Activated naive CD8-positive, alpha-beta T cell treated with anti-CD3 and anti-CD28 coated beads, Interleukin-2, amount 50 U/mL, for 24 hours (primary cell): ENCODE measurements around the gene C2orf81.
"Not testable (repeated sequence)": the region's sequence is repeated elsewhere in the genome, so short reads cannot be mapped to it uniquely, and the experiment has no call there.

Experiments
- ATAC-seq: fragments of 150-1000 bp; cut with Tn5 transposase; one replicate; pipeline ENCODE4 v1.10.0; 2021
- DNase-seq: peaks from one replicate; pipeline ENCODE4 v3.0.0; 2021
- H3K27ac Mint-ChIP-seq: one replicate; pipeline ENCODE4 v1.8.0; 2021; ENCODE audit warnings: mild to moderate bottlenecking, mixed read lengths
- H3K27me3 Mint-ChIP-seq: one replicate; pipeline ENCODE4 v1.8.0; 2021; ENCODE audit warnings: mixed read lengths
- H3K36me3 Mint-ChIP-seq: one replicate; pipeline ENCODE4 v1.8.0; 2021; ENCODE audit warnings: low read depth, mixed read lengths
- H3K4me1 Mint-ChIP-seq: one replicate; pipeline ENCODE4 v1.8.0; 2021; ENCODE audit warnings: mixed read lengths
- H3K4me3 Mint-ChIP-seq: one replicate; pipeline ENCODE4 v1.8.0; 2021; ENCODE audit warnings: mild to moderate bottlenecking, moderate library complexity, mixed read lengths
- H3K9me3 Mint-ChIP-seq: one replicate; pipeline ENCODE4 v1.8.0; 2021; ENCODE audit warnings: mixed read lengths

Gene C2orf81

DNA sequence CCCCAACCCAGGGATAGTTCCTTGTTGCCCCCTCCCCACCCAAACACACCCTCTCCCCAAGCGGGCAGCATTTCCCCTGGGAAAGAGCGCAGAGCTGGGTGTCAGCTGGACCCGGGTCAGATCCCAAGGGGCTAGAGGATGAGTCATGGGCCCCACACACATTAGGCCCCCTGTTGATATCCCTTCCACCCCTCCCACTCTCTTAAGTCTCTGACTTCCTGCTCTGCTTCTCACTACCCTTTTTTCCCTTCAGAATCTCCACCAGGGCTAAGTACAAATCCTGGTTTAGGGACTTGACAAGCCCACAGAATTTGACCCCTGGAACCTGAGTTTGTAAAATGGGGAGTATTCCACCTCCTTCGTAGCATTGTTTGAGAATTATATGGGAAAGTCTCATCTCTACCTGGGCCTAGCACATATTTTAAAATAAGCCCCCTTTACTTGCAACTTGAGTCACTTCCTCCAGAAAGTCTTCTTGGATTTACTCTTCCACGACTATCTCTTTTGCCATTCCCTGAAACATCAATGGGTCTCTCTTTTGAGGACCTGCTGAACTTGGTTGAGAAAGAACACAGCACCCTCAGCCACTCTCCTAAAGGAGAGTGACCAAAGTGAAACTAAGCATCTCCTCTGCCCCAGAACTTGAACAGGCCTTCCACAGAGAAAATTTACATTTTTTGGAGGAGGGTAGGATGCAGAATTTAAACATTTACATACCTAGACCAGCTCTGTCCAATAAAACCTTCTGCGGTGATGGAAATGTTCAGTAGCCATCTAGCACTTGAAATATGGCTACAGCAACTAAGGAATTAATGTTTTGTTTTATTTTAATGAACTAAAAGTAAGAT, 15.7 kb upstream of the C2orf81 start:
- no peak for ATAC-seq
- no peaks in the 10 kb centered on the region for H3K9me3 Mint-ChIP-seq
- no peak overlapping the region for H3K4me3 Mint-ChIP-seq
- H3K27ac Mint-ChIP-seq: no peak overlapping the region
- peaks cover 21% of the 10 kb centered on the region for H3K27me3 Mint-ChIP-seq
- peaks cover 10% of the 10 kb centered on the region for H3K4me1 Mint-ChIP-seq
- no peaks in the 10 kb centered on the region for H3K36me3 Mint-ChIP-seq
- DNase-seq: no peak

GRCh38 chr2:74436111-74436805, 14.8 kb upstream of the C2orf81 start:
- DNase-seq: no peak
- Mint-ChIP-seq H3K4me3 (no peak overlapping the region), H3K36me3 (no peaks in the 10 kb centered on the region), H3K9me3 (no peaks in the 10 kb centered on the region), H3K27me3 (peaks cover 19% of the 10 kb centered on the region), H3K27ac (no peak overlapping the region), H3K4me1 (peaks cover 10% of the 10 kb centered on the region)
- no peak for ATAC-seq

- Mint-ChIP-seq H3K27ac (no peak overlapping the region), H3K4me1 (no peaks in the 10 kb centered on the region), H3K4me3 (no peak overlapping the region), H3K27me3 (no peaks in the 10 kb centered on the region), H3K36me3 (peaks cover 3% of the 10 kb centered on the region), H3K9me3 (no peaks in the 10 kb centered on the region)
- ATAC-seq (no peak), DNase-seq (no peak)
These were observed 9.1 kb upstream of the C2orf81 start for GRCh38 chr2:74430502-74430901.

DNA sequence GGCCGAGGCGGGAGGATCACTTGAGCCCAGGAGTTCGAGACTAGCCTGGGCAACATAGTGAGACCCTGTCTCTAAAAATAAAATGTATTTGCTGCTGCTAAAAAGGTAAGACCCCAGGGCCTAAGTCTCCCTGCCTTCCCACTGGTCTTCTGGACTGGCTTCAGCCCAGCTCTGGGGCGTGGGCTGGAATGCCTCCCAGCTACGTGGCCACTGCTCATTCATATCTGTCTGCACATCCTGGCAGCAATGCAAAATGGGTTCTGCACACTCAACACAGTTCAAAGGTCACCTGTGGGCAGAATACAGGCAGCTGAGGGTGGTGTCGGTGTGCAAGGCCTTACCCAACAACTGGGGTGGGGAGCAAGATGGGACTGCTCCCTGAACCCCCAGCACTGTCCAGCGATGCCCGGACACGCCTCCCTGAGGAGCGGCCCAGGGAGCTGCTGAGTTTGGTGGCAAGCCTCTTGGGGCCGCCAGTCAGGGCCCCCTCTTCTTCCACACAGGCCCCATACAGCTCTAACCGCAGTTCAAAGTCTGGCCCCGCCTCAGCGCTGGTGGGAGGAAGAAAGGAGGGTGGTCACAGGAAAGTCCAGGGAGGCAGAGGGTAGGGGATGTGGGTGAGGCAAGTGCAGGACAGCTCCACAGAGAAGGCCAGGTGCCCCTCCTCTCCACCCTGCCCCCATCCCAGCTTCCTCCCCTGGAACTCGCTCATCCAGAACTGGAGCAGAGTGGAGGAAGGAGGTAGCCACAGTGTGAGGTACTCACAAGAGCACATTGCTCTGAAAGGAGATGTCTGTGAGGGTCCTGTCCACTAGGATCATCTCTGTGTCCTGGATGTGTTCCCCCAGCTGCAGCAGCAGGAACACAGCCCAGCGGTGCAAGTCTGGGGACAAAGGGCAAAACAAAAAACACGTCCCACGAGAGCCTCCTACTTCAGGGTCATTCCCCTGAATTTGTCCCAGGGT, 8.3 kb upstream of the C2orf81 start:
- Mint-ChIP-seq H3K9me3 (no peaks in the 10 kb centered on the region), H3K27ac (no peak overlapping the region), H3K27me3 (no peaks in the 10 kb centered on the region), H3K4me3 (no peak overlapping the region), H3K4me1 (no peaks in the 10 kb centered on the region), H3K36me3 (peaks cover 7% of the 10 kb centered on the region)
- ATAC-seq (no peak), DNase-seq (no peak)

DNA sequence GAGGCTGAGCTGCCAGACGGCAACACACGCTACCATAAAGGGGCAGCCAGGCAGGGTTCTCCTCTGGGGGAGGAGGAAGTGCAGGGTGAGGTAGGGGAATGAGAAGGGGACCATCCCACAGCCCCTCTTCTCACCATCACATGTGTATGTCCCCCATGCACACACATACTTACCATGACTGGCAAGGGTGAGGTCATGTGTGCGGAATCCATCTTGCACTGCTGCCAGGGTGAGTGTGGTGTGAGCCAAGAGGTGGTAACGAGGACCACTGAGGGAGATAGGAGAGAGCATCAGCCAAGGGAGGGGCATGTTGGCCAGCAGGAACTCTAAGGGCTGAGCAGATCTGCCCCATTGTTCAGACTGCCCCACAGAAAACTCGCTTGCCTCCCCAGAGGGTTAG, 7.3 kb upstream of the C2orf81 start:
- Mint-ChIP-seq H3K27ac (no peak overlapping the region), H3K27me3 (no peaks in the 10 kb centered on the region), H3K4me3 (no peak overlapping the region), H3K4me1 (no peaks in the 10 kb centered on the region), H3K36me3 (peaks cover 9% of the 10 kb centered on the region), H3K9me3 (no peaks in the 10 kb centered on the region)
- ATAC-seq (no peak), DNase-seq (no peak)

DNA sequence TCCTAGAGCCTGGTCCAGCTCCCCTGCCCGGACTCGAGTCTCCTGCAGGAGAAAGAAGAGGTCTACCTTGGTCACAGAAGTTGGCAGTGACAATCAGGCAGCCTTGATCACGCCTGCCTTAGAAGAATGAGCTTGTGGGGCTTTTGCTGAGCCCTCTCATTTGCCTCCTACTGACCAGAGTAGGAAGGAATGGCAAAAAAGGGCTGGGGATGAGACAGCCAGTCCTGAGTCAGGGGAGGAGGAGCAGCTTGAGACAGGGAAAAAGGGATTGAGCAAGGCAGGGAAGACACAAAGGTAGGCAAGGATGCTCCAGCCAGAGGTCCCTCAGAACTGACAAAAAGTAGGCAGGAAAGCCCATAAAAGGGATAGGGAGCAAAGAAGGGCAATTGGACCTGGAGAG, 6.1 kb upstream of the C2orf81 start:
- no peak for ATAC-seq
- Mint-ChIP-seq H3K36me3 (peaks cover 17% of the 10 kb centered on the region), H3K4me1 (peaks cover 5% of the 10 kb centered on the region), H3K27me3 (no peaks in the 10 kb centered on the region), H3K9me3 (no peaks in the 10 kb centered on the region), H3K27ac (no peak overlapping the region), H3K4me3 (no peak overlapping the region)
- DNase-seq: no peak

GRCh38 chr2:74426181-74426758, 4.9 kb upstream of the C2orf81 start:
- Mint-ChIP-seq H3K9me3 (no peaks in the 10 kb centered on the region), H3K4me1 (peaks cover 15% of the 10 kb centered on the region), H3K36me3 (peaks cover 17% of the 10 kb centered on the region), H3K4me3 (no peak overlapping the region), H3K27ac (no peak overlapping the region), H3K27me3 (no peaks in the 10 kb centered on the region)
- DNase-seq: no peak
- ATAC-seq: no peak

DNA sequence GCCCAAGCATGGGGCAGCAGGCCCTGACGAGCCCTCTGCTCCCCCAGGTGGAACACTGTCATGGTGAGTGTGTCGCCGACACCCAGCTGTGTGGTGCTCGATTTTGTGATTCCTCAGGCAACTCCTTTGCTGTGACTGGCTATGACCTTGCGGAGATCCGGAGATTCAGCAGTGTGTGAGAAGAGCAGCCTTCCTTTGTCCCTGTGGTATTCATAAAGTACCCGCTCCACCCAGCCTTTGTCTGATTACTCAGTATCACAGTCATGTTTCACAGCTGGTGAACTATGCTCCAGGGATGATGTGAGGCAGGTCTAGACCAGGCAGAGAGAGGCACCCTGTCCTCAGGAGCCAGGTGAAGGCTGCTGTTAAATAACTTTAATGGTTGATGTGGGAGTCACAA, 4.1 kb upstream of the C2orf81 start:
- H3K9me3 Mint-ChIP-seq: no peaks in the 10 kb centered on the region
- DNase-seq (no peak), ATAC-seq (no peak)
- no peak overlapping the region for H3K27ac Mint-ChIP-seq
- no peaks in the 10 kb centered on the region for H3K27me3 Mint-ChIP-seq
- H3K4me3 Mint-ChIP-seq: no peak overlapping the region
- H3K4me1 Mint-ChIP-seq: peaks cover 20% of the 10 kb centered on the region
- H3K36me3 Mint-ChIP-seq: peaks cover 17% of the 10 kb centered on the region

DNA sequence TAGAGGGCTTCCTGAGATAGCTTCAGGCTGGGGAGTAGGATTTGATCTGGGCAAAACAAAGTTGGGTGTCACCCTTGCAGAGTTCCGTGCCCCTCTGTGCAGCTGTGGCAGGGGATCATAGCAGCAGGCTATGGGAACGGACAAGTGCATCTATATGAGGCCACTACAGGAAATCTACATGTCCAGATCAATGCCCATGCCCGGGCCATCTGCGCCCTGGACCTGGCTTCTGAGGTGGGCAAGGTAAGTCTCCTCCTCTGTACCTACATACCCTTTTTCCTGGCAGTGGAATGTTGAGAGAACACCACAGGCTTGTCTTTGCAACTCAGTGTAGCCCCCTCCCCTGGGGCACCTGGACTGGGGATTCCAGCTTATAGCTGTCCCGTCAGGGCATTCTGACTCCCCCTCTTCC, 3.6 kb upstream of the C2orf81 start:
- no peak overlapping the region for H3K4me3 Mint-ChIP-seq
- H3K27me3 Mint-ChIP-seq: no peaks in the 10 kb centered on the region
- H3K36me3 Mint-ChIP-seq: peaks cover 17% of the 10 kb centered on the region
- H3K9me3 Mint-ChIP-seq: no peaks in the 10 kb centered on the region
- ATAC-seq: no peak
- no peak overlapping the region for H3K27ac Mint-ChIP-seq
- H3K4me1 Mint-ChIP-seq: peaks cover 25% of the 10 kb centered on the region
- DNase-seq: no peak

GRCh38 chr2:74424139-74424992, 2.9 kb upstream of the C2orf81 start:
- Mint-ChIP-seq H3K9me3 (no peaks in the 10 kb centered on the region), H3K27me3 (no peaks in the 10 kb centered on the region), H3K36me3 (peaks cover 17% of the 10 kb centered on the region), H3K27ac (no peak overlapping the region), H3K4me3 (no peak overlapping the region), H3K4me1 (peaks cover 27% of the 10 kb centered on the region)
- no peak for ATAC-seq
- DNase-seq: no peak

GRCh38 chr2:74423231-74424095, 2.0 kb upstream of the C2orf81 start:
- no peak for DNase-seq
- Mint-ChIP-seq H3K4me3 (peak overlapping the region; percentile 96), H3K4me1 (peaks cover 29% of the 10 kb centered on the region), H3K36me3 (peaks cover 17% of the 10 kb centered on the region), H3K27ac (peak overlapping the region; percentile 12), H3K9me3 (no peaks in the 10 kb centered on the region), H3K27me3 (no peaks in the 10 kb centered on the region)
- no peak for ATAC-seq

GRCh38 chr2:74420443-74421103, 846 bp downstream of the C2orf81 start:
- H3K36me3 Mint-ChIP-seq: peaks cover 15% of the 10 kb centered on the region
- H3K4me1 Mint-ChIP-seq: peaks cover 42% of the 10 kb centered on the region
- not testable (repeated sequence) for ATAC-seq, DNase-seq, H3K27me3 Mint-ChIP-seq, H3K9me3 Mint-ChIP-seq
- peak overlapping the region; percentile 96 for H3K4me3 Mint-ChIP-seq
- H3K27ac Mint-ChIP-seq: peak overlapping the region; percentile 93
